Liver (tissue), 9 donors: ENCODE measurements around the gene ATP11C. TPM values are rescaled to one million over a fixed set of nuclear protein-coding genes. Genes with fewer than 3 reads are reported as not detected.

Experiments
- DNase-seq: peaks from one replicate; pipeline ENCODE4 v3.0.0-alpha.2; 2017; ENCODE audit warnings: low spot score
- H3K27ac ChIP-seq, 2 donors: one replicate each; pipeline ENCODE4 v1.7.0; 2013; ENCODE audit warnings: inconsistent platforms in 2 of 2, low read length in 2 of 2, control low read depth in 1 of 2, low read depth in 1 of 2, mild to moderate bottlenecking in 1 of 2
- H3K27me3 ChIP-seq, 4 donors: one replicate each; pipeline versions ENCODE4 v1.6.1 to v1.7.0; 2013; ENCODE audit warnings: low read length in 3 of 4, inconsistent platforms in 1 of 4, mild to moderate bottlenecking in 1 of 4, moderate library complexity in 1 of 4; ENCODE audit not compliant: control insufficient read depth in 4 of 4, insufficient read depth in 4 of 4
- H3K36me3 ChIP-seq, 4 donors: one replicate each; pipeline versions ENCODE4 v1.6.1 to v1.7.0; 2013; ENCODE audit warnings: low read length in 3 of 4, mild to moderate bottlenecking in 3 of 4, low read depth in 1 of 4, moderate library complexity in 1 of 4; ENCODE audit not compliant: control insufficient read depth in 4 of 4, insufficient read depth in 3 of 4
- H3K4me1 ChIP-seq, 4 donors: one replicate each; pipeline versions ENCODE4 v1.6.1 to v1.7.0; 2013; ENCODE audit warnings: low read length in 3 of 4, mild to moderate bottlenecking in 3 of 4, moderate library complexity in 1 of 4; ENCODE audit not compliant: control insufficient read depth in 4 of 4, insufficient read depth in 4 of 4
- H3K4me3 ChIP-seq, 3 donors: one replicate each; pipeline versions ENCODE4 v1.6.1 to v1.7.0; 2013; ENCODE audit warnings: low read length in 3 of 3, control low read depth in 1 of 3, low read depth in 1 of 3, mild to moderate bottlenecking in 1 of 3
- H3K9ac ChIP-seq, 2 donors: one replicate each; pipeline ENCODE4 v1.7.0; 2013; ENCODE audit warnings: low read length in 2 of 2, mild to moderate bottlenecking in 2 of 2, moderate library complexity in 2 of 2, control low read depth in 1 of 2, low read depth in 1 of 2
- H3K9me3 ChIP-seq, 4 donors: one replicate each; pipeline versions ENCODE4 v1.6.1 to v1.7.0; 2013; ENCODE audit warnings: low read length in 3 of 4; ENCODE audit not compliant: control insufficient read depth in 4 of 4
- EGR1 ChIP-seq, 2 donors: IDR thresholded peaks; 2 replicates each; pipeline ENCODE4 v1.6.1; 2016 to 2018; ENCODE audit warnings: antibody characterized with exemption in 2 of 2, low read depth in 2 of 2
- FOXA1 ChIP-seq: IDR thresholded peaks from 2 replicates; pipeline ENCODE4 v1.6.1; 2016; ENCODE audit warnings: antibody characterized with exemption
- FOXA2 ChIP-seq: IDR thresholded peaks from 2 replicates; pipeline ENCODE4 v1.6.1; 2016; ENCODE audit warnings: antibody characterized with exemption
- GABPA ChIP-seq, 2 donors: IDR thresholded peaks in 1 of 2; conservative IDR thresholded peaks in 1 of 2; 2 replicates each; pipeline ENCODE4 v1.6.1; 2016; ENCODE audit warnings: antibody characterized with exemption in 2 of 2, mild to moderate bottlenecking in 1 of 2, moderate library complexity in 1 of 2
- HNF4A ChIP-seq, 2 donors: conservative IDR thresholded peaks; 2 replicates each; pipeline ENCODE4 v1.6.1; 2016; ENCODE audit warnings: antibody characterized with exemption in 2 of 2, mild to moderate bottlenecking in 2 of 2
- HNF4G ChIP-seq: IDR thresholded peaks from 2 replicates; pipeline ENCODE4 v1.6.1; 2016; ENCODE audit warnings: antibody characterized with exemption
- JUND ChIP-seq, 2 donors: IDR thresholded peaks; 2 replicates each; pipeline ENCODE4 v1.6.1; 2016; ENCODE audit warnings: antibody characterized with exemption in 2 of 2
- NR2F2 ChIP-seq: IDR thresholded peaks from 2 replicates; pipeline ENCODE4 v1.6.1; 2016; ENCODE audit warnings: antibody characterized with exemption
- RAD21 ChIP-seq, 2 donors: IDR thresholded peaks; 2 replicates each; pipeline ENCODE4 v1.6.1; 2016; ENCODE audit warnings: antibody characterized with exemption in 2 of 2, mild to moderate bottlenecking in 2 of 2
- RXRA ChIP-seq, 2 donors: IDR thresholded peaks; 2 replicates each; pipeline ENCODE4 v1.6.1; 2017 to 2018; ENCODE audit warnings: antibody characterized with exemption in 2 of 2, mild to moderate bottlenecking in 1 of 2
- SP1 ChIP-seq: IDR thresholded peaks from 2 replicates; pipeline ENCODE4 v1.6.1; 2018; ENCODE audit warnings: antibody characterized with exemption, mild to moderate bottlenecking
- TAF1 ChIP-seq: conservative IDR thresholded peaks from 2 replicates; pipeline ENCODE4 v1.6.1; 2016; ENCODE audit warnings: antibody characterized with exemption, mild to moderate bottlenecking
- YY1 ChIP-seq: IDR thresholded peaks from 2 replicates; pipeline ENCODE4 v1.6.1; 2016; ENCODE audit warnings: antibody characterized with exemption, mild to moderate bottlenecking
- WGBS: extraction: QIAGEN DNeasy Blood & Tissue Kit; methylation state at CpG from one replicate; pipeline ENCODE4 v1.1.7; 2013; 5-methylcytosine and 5-hydroxymethylcytosine counted together
- polyA plus RNA-seq, 2 donors: library from polyadenylated mRNA; stranded (reverse) in 1 of 2; unstranded in 1 of 2; fragments of 200-250 nt in 1 of 2; fragments of >200 nt in 1 of 2; fragmentation: Nextera tagmentation in 1 of 2; extraction: Ambion mirVana in 1 of 2; gene quantifications; one replicate each; pipeline versions ENCODE4 v1.2.1 to v1.2.3, GENCODE V29; 2013 to 2015
- total RNA-seq, 2 donors: library from RNA; depleted of rRNA; stranded (reverse); fragments of >200 nt; gene quantifications; one replicate each; pipeline ENCODE4 v1.2.3, GENCODE V29; 2014
- TF ChIP-seq, protein P1 (sequence below): IDR thresholded peaks from 2 replicates; pipeline ENCODE4 v1.6.1; 2016; ENCODE audit warnings: antibody characterized with exemption
- TF ChIP-seq, protein P2 (sequence below): IDR thresholded peaks from 2 replicates; pipeline ENCODE4 v1.6.1; 2016; ENCODE audit warnings: antibody characterized with exemption, mild to moderate bottlenecking
- TF ChIP-seq, protein P3 (sequence below): fragments of 150-350 bp; IDR thresholded peaks from 2 replicates; pipeline ENCODE4 v1.5.1; 2017; ENCODE audit warnings: improper control_type of control experiment, low read depth, low read length; ENCODE audit not compliant: missing input control
- TF ChIP-seq, protein P4 (sequence below): IDR thresholded peaks from 2 replicates; pipeline ENCODE4 v1.6.1; 2016; ENCODE audit warnings: antibody characterized with exemption
- TF ChIP-seq, protein P5 (sequence below): IDR thresholded peaks from 2 replicates; pipeline ENCODE4 v1.6.1; 2016; ENCODE audit warnings: antibody characterized with exemption
- donor health status: healthy.
- donor health status: healthy.
- donor health status: healthy.
- donor health status: healthy.
- donor health status: healthy.

The ATP11C gene
- total and polyA plus RNA-seq, 4 donors, result 11.8 to 52.1 (median 18.9) TPM

DNA sequence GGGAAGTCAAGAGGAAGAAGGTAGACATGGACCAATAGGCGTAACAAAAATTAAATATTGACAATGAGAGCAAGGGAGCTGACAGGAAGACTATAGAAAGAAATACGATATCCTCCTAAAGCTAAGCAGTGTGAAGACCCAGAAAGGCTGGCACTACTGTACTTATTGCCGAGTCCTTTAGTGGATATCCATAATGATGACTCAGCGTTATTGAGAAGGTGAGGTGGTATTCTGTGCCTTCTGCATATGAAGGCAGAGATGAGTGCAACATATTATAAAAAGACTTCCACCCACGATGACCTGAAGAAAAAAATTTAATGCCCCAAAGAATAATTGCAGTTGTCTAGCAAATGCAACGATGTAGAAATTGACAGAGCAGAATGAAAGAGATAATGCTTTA is 211.9 kb downstream of the ATP11C start:
- Histone ChIP-seq H3K9me3 (no peaks in the 10 kb centered on the region), H3K27me3 (no peaks in the 10 kb centered on the region), H3K9ac (no peak overlapping the region), H3K4me1 (no peaks in the 10 kb centered on the region), H3K27ac (no peak overlapping the region), H3K36me3 (no peaks in the 10 kb centered on the region), H3K4me3 (no peak overlapping the region)
- WGBS, result 92% methylated on average over 6 of the region's 6 CpGs
- no peak for TF ChIP-seq TAF1
- no peak for TF ChIP-seq EGR1 (IDR thresholded peaks at IDR 0.05; ENCODE audit: low read depth in 2 of 2)
- no peak for DNase-seq

DNA sequence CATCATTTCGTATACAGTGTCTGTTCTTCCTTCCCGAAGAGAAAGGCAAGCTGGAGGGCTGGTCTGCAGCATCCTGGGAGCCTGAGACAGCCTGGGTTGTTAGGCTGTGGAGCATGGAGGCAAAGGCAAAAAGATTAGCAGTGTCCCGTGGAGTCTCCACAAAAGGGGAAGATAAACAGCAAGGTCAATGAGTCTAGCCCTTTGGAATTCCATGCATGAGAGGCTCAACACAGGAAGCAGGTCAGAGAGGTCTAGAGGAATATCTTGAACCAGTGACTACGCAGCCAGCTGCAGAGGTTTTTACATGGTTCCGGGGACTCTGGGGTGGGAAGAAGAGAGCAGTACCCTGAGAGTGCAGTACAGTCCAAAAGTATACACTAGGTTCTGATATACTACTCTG is 212.7 kb downstream of the ATP11C start:
- no peak overlapping the region for H3K4me3 ChIP-seq
- WGBS, result 60% methylated on average over 5 of the region's 5 CpGs
- no peaks in the 10 kb centered on the region for H3K36me3 ChIP-seq
- H3K4me1 ChIP-seq, result no peaks in the 10 kb centered on the region
- no peaks in the 10 kb centered on the region for H3K9me3 ChIP-seq
- no peak for DNase-seq
- H3K27ac ChIP-seq, result no peak overlapping the region
- H3K9ac ChIP-seq, result no peak overlapping the region
- no peaks in the 10 kb centered on the region for H3K27me3 ChIP-seq
- TF ChIP-seq RXRA (IDR thresholded peaks at IDR 0.05), result no peak
- TF ChIP-seq FOXA2, result no peak
- TF ChIP-seq, protein P1, sequence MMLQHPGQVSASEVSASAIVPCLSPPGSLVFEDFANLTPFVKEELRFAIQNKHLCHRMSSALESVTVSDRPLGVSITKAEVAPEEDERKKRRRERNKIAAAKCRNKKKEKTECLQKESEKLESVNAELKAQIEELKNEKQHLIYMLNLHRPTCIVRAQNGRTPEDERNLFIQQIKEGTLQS, result no peak
- no peak for TF ChIP-seq EGR1 (IDR thresholded peaks at IDR 0.05; ENCODE audit: low read depth in 2 of 2)
- TF ChIP-seq, protein P2, sequence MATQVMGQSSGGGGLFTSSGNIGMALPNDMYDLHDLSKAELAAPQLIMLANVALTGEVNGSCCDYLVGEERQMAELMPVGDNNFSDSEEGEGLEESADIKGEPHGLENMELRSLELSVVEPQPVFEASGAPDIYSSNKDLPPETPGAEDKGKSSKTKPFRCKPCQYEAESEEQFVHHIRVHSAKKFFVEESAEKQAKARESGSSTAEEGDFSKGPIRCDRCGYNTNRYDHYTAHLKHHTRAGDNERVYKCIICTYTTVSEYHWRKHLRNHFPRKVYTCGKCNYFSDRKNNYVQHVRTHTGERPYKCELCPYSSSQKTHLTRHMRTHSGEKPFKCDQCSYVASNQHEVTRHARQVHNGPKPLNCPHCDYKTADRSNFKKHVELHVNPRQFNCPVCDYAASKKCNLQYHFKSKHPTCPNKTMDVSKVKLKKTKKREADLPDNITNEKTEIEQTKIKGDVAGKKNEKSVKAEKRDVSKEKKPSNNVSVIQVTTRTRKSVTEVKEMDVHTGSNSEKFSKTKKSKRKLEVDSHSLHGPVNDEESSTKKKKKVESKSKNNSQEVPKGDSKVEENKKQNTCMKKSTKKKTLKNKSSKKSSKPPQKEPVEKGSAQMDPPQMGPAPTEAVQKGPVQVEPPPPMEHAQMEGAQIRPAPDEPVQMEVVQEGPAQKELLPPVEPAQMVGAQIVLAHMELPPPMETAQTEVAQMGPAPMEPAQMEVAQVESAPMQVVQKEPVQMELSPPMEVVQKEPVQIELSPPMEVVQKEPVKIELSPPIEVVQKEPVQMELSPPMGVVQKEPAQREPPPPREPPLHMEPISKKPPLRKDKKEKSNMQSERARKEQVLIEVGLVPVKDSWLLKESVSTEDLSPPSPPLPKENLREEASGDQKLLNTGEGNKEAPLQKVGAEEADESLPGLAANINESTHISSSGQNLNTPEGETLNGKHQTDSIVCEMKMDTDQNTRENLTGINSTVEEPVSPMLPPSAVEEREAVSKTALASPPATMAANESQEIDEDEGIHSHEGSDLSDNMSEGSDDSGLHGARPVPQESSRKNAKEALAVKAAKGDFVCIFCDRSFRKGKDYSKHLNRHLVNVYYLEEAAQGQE, result no peak
- TF ChIP-seq HNF4A (conservative IDR thresholded peaks at IDR 0.05), result no peak
- no peak for TF ChIP-seq RAD21 (IDR thresholded peaks at IDR 0.05)
- no peak for TF ChIP-seq HNF4G
- TF ChIP-seq NR2F2, result no peak
- TF ChIP-seq GABPA (IDR thresholded peaks at IDR 0.05 in 1 of 2, conservative IDR thresholded peaks at IDR 0.05 in 1 of 2), result no peak
- TF ChIP-seq, protein P3, sequence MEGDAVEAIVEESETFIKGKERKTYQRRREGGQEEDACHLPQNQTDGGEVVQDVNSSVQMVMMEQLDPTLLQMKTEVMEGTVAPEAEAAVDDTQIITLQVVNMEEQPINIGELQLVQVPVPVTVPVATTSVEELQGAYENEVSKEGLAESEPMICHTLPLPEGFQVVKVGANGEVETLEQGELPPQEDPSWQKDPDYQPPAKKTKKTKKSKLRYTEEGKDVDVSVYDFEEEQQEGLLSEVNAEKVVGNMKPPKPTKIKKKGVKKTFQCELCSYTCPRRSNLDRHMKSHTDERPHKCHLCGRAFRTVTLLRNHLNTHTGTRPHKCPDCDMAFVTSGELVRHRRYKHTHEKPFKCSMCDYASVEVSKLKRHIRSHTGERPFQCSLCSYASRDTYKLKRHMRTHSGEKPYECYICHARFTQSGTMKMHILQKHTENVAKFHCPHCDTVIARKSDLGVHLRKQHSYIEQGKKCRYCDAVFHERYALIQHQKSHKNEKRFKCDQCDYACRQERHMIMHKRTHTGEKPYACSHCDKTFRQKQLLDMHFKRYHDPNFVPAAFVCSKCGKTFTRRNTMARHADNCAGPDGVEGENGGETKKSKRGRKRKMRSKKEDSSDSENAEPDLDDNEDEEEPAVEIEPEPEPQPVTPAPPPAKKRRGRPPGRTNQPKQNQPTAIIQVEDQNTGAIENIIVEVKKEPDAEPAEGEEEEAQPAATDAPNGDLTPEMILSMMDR, result no peak
- TF ChIP-seq SP1, result no peak
- no peak for TF ChIP-seq FOXA1
- TF ChIP-seq YY1, result no peak
- TF ChIP-seq, protein P4, sequence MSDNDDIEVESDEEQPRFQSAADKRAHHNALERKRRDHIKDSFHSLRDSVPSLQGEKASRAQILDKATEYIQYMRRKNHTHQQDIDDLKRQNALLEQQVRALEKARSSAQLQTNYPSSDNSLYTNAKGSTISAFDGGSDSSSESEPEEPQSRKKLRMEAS, result no peak
- no peak for TF ChIP-seq TAF1
- TF ChIP-seq, protein P5, sequence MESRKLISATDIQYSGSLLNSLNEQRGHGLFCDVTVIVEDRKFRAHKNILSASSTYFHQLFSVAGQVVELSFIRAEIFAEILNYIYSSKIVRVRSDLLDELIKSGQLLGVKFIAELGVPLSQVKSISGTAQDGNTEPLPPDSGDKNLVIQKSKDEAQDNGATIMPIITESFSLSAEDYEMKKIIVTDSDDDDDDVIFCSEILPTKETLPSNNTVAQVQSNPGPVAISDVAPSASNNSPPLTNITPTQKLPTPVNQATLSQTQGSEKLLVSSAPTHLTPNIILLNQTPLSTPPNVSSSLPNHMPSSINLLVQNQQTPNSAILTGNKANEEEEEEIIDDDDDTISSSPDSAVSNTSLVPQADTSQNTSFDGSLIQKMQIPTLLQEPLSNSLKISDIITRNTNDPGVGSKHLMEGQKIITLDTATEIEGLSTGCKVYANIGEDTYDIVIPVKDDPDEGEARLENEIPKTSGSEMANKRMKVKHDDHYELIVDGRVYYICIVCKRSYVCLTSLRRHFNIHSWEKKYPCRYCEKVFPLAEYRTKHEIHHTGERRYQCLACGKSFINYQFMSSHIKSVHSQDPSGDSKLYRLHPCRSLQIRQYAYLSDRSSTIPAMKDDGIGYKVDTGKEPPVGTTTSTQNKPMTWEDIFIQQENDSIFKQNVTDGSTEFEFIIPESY, result no peak
- no peak for TF ChIP-seq JUND (IDR thresholded peaks at IDR 0.05)
